GM19035 (cell line): ENCODE measurements around the gene ANKRD13A.
"Not testable (repeated sequence)": the region's sequence is repeated elsewhere in the genome, so short reads cannot be mapped to it uniquely, and the experiment has no call there.

Experiments used
- ATAC-seq: cut with Tn5 transposase; IDR thresholded peaks from one replicate; pipeline ENCODE4 v1.9.1; 2021; ENCODE audit not compliant: unreplicated experiment

Gene ANKRD13A

GRCh38 chr12:110077800-110078199 is 78.6 kb downstream of the ANKRD13A start:
- ATAC-seq: no peak

- ATAC-seq: peak; percentile 86
These were observed 80.5 kb downstream of the ANKRD13A start for GRCh38 chr12:110079477-110080400.

- ATAC-seq: no peak
These were observed 81.2 kb downstream of the ANKRD13A start for GRCh38 chr12:110080410-110080809.

- ATAC-seq: no peak
These were observed 85.2 kb downstream of the ANKRD13A start for GRCh38 chr12:110084314-110085015.

- ATAC-seq: not testable (repeated sequence)
These were observed 89.0 kb downstream of the ANKRD13A start for GRCh38 chr12:110088216-110088615.

- ATAC-seq: no peak
These were observed 89.7 kb downstream of the ANKRD13A start for GRCh38 chr12:110088936-110089335.
